Neural progenitor cell (in vitro differentiated cells): ENCODE data around the gene SNAI3.

Experiments
- EZH2 ChIP-seq: fragments of 200-600 bp; sonication (generic); IDR thresholded peaks from 2 replicates; pipeline ENCODE4 v1.6.1; 2017; ENCODE audit warnings: antibody characterized with exemption, mild to moderate bottlenecking, moderate library complexity
- EZH2phosphoT487 ChIP-seq: fragments of 200-600 bp; sonication (generic); IDR thresholded peaks from 2 replicates; pipeline ENCODE4 v1.6.1; 2017; ENCODE audit warnings: antibody characterized with exemption
- TF ChIP-seq, protein P1 (sequence below): fragments of 200-600 bp; sonication (generic); IDR thresholded peaks from 2 replicates; pipeline ENCODE4 v1.5.1; 2017; ENCODE audit warnings: antibody characterized with exemption, mild to moderate bottlenecking

DNA sequence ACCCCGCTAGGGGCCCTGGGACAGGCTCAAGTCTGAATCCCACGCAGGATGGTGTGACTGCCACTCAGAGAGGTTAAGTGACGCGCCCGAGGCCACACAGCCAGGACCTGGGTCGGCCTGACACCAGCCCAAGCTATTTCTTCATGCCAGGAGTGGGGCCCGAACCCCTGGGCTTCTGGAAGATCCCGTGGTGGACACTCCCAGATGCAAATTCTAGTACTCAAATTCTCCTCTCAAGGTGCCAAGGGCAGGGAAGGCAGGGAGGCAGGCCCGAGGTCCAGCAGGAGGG is 42.7 kb downstream of the SNAI3 start:
- TF ChIP-seq, protein P1, sequence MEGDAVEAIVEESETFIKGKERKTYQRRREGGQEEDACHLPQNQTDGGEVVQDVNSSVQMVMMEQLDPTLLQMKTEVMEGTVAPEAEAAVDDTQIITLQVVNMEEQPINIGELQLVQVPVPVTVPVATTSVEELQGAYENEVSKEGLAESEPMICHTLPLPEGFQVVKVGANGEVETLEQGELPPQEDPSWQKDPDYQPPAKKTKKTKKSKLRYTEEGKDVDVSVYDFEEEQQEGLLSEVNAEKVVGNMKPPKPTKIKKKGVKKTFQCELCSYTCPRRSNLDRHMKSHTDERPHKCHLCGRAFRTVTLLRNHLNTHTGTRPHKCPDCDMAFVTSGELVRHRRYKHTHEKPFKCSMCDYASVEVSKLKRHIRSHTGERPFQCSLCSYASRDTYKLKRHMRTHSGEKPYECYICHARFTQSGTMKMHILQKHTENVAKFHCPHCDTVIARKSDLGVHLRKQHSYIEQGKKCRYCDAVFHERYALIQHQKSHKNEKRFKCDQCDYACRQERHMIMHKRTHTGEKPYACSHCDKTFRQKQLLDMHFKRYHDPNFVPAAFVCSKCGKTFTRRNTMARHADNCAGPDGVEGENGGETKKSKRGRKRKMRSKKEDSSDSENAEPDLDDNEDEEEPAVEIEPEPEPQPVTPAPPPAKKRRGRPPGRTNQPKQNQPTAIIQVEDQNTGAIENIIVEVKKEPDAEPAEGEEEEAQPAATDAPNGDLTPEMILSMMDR: no peak
- TF ChIP-seq EZH2: no peak
- no peak for TF ChIP-seq EZH2phosphoT487
